Suprapubic skin (tissue), 4 donors: Measurements from ENCODE around the gene ZCCHC4. TPM values are rescaled to one million over a fixed set of nuclear protein-coding genes. Genes with fewer than 3 reads are reported as not detected.
A peak's percentile ranks its signal among the peaks of the same experiment; 100 is the strongest.

Experiments used
- DNase-seq, 2 donors: peaks; one replicate each; pipeline ENCODE4 v3.0.0-alpha.2; 2019; ENCODE audit warnings: low spot score in 2 of 2
- H3K27ac ChIP-seq: fragments of 200-600 bp; sonication (generic); one replicate; pipeline ENCODE4 v1.5.1; 2019
- H3K27me3 ChIP-seq: fragments of 200-600 bp; sonication (generic); one replicate; pipeline ENCODE4 v1.5.1; 2019
- H3K36me3 ChIP-seq: fragments of 200-600 bp; sonication (generic); one replicate; pipeline ENCODE4 v1.5.1; 2019
- H3K4me1 ChIP-seq: fragments of 200-600 bp; sonication (generic); one replicate; pipeline ENCODE4 v1.5.1; 2019
- H3K4me3 ChIP-seq: fragments of 200-600 bp; sonication (generic); one replicate; pipeline ENCODE4 v1.5.1; 2019; ENCODE audit warnings: mild to moderate bottlenecking
- H3K9me3 ChIP-seq: fragments of 200-600 bp; sonication (generic); one replicate; pipeline ENCODE4 v1.5.1; 2019
- CTCF ChIP-seq, 2 donors: fragments of 200-600 bp in 1 of 2; fragments of 450-650 bp in 1 of 2; sonication (generic) in 1 of 2; IDR thresholded peaks; one replicate each; pipeline ENCODE4 v1.5.1; 2016 to 2019; ENCODE audit warnings: antibody characterized with exemption in 2 of 2, mild to moderate bottlenecking in 1 of 2, moderate library complexity in 1 of 2
- EP300 ChIP-seq: sonication (generic); formaldehyde crosslinking; IDR thresholded peaks from one replicate; pipeline ENCODE4 v1.6.1; 2017; ENCODE audit warnings: antibody characterized with exemption
- POLR2A ChIP-seq, 2 donors: fragments of 450-650 bp; IDR thresholded peaks; one replicate each; pipeline ENCODE4 v1.6.1; 2017; ENCODE audit warnings: antibody characterized with exemption in 2 of 2, mild to moderate bottlenecking in 2 of 2, moderate library complexity in 2 of 2
- POLR2AphosphoS5 ChIP-seq, 3 donors: sonication (generic); formaldehyde crosslinking; IDR thresholded peaks; one replicate each; pipeline ENCODE4 v1.6.1; 2017; ENCODE audit warnings: antibody characterized with exemption in 3 of 3
- WGBS: methylation state at CpG from one replicate; pipeline ENCODE4 v1.1.5; 2018; 5-methylcytosine and 5-hydroxymethylcytosine counted together
- total RNA-seq, 4 donors: library from RNA; depleted of rRNA; stranded (reverse); fragments of >200 nt; gene quantifications; one replicate each; pipeline ENCODE4 v1.1.0, GENCODE V29; 2016

ZCCHC4 gene
- total RNA-seq, 4 donors from 2014 or later = 7.2 to 20.0 (median 11.2) TPM

- TF ChIP-seq POLR2AphosphoS5 (IDR thresholded peaks at IDR 0.05) (no peak), CTCF (IDR thresholded peaks at IDR 0.05) (no peak), POLR2A (IDR thresholded peaks at IDR 0.05) (no peak), EP300 (no peak)
- Histone ChIP-seq H3K36me3 (no peaks in the 10 kb centered on the region), H3K27me3 (no peaks in the 10 kb centered on the region), H3K4me3 (no peak overlapping the region), H3K4me1 (peaks cover 7% of the 10 kb centered on the region), H3K9me3 (no peaks in the 10 kb centered on the region), H3K27ac (no peak overlapping the region)
- WGBS = 92% methylated on average over 9 of the region's 9 CpGs
- no peak for DNase-seq
Observed at GRCh38 chr4:25302626-25303025, 9.9 kb upstream of the ZCCHC4 start.

GRCh38 chr4:25303578-25303977 is 9.0 kb upstream of the ZCCHC4 start:
- Histone ChIP-seq H3K4me3 (no peak overlapping the region), H3K9me3 (no peaks in the 10 kb centered on the region), H3K4me1 (peaks cover 7% of the 10 kb centered on the region), H3K27ac (no peak overlapping the region), H3K27me3 (no peaks in the 10 kb centered on the region), H3K36me3 (no peaks in the 10 kb centered on the region)
- TF ChIP-seq CTCF (IDR thresholded peaks at IDR 0.05) = no peak
- TF ChIP-seq EP300 = no peak
- no peak for TF ChIP-seq POLR2AphosphoS5 (IDR thresholded peaks at IDR 0.05)
- DNase-seq = no peak
- WGBS = 83% methylated on average over 3 of the region's 3 CpGs

DNA sequence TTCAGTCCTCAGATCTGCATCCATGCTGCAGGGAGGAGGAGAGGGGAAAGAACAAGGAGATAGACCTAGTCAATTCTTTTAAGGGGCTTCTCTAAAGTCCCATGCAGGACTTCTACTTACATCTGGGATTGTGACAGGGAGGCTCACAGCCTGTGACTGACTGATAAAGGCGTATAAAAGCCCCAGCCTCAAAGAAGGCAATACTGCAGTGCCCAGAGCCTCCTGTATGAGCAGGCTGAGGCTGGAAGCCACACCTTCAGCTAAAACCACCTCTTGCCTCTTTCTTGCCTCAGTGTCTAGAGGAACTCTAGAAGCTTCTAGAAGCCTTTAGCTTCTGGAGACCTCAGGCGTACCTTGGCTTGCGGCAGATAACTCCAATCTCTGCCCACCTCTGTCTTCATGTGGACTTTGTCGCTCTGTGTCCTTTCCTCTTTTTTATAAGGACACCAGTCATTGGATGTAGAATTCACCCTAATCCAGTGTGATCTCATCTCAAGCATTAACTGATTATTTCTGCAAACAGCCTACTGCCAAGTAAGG is 6.0 kb upstream of the ZCCHC4 start:
- H3K27ac ChIP-seq = no peak overlapping the region
- TF ChIP-seq CTCF (IDR thresholded peaks at IDR 0.05) (no peak), POLR2A (IDR thresholded peaks at IDR 0.05) (no peak), POLR2AphosphoS5 (IDR thresholded peaks at IDR 0.05) (no peak), EP300 (no peak)
- H3K4me1 ChIP-seq = no peaks in the 10 kb centered on the region
- H3K9me3 ChIP-seq = no peaks in the 10 kb centered on the region
- H3K27me3 ChIP-seq = no peaks in the 10 kb centered on the region
- no peaks in the 10 kb centered on the region for H3K36me3 ChIP-seq
- WGBS = 88% methylated on average over 4 of the region's 4 CpGs
- no peak overlapping the region for H3K4me3 ChIP-seq
- DNase-seq = no peak

- H3K4me3 ChIP-seq = no peak overlapping the region
- no peaks in the 10 kb centered on the region for H3K9me3 ChIP-seq
- no peaks in the 10 kb centered on the region for H3K27me3 ChIP-seq
- no peak for DNase-seq
- H3K27ac ChIP-seq = peak overlapping the region; percentile 20
- TF ChIP-seq POLR2A (IDR thresholded peaks at IDR 0.05) = no peak
- TF ChIP-seq EP300 = no peak
- TF ChIP-seq POLR2AphosphoS5 (IDR thresholded peaks at IDR 0.05) = no peak
- TF ChIP-seq CTCF (IDR thresholded peaks at IDR 0.05) = no peak
- H3K36me3 ChIP-seq = no peaks in the 10 kb centered on the region
- H3K4me1 ChIP-seq = no peaks in the 10 kb centered on the region
- 62% methylated on average over 7 of the region's 7 CpGs for WGBS
Observed at GRCh38 chr4:25307596-25307995, 5.0 kb upstream of the ZCCHC4 start.

GRCh38 chr4:25308306-25308705 is 4.3 kb upstream of the ZCCHC4 start:
- Histone ChIP-seq H3K27me3 (no peaks in the 10 kb centered on the region), H3K36me3 (no peaks in the 10 kb centered on the region), H3K4me3 (no peak overlapping the region), H3K27ac (no peak overlapping the region), H3K4me1 (peaks cover 3% of the 10 kb centered on the region), H3K9me3 (no peaks in the 10 kb centered on the region)
- no peak for DNase-seq
- 83% methylated on average over 2 of the region's 2 CpGs for WGBS
- TF ChIP-seq CTCF (IDR thresholded peaks at IDR 0.05) (no peak), EP300 (no peak), POLR2AphosphoS5 (IDR thresholded peaks at IDR 0.05) (no peak)
